Endothelial cell (in vitro differentiated cells): Measurements from ENCODE around the gene GIPC1. TPM values are rescaled to one million over a fixed set of nuclear protein-coding genes. Genes with fewer than 3 reads are reported as not detected.
A peak's percentile ranks its signal among the peaks of the same experiment; 100 is the strongest.

Experiments
- DNase-seq: peaks from one replicate; pipeline ENCODE4 v3.0.0; 2021; ENCODE audit warnings: low spot score
- H3K27ac Mint-ChIP-seq: one replicate; pipeline ENCODE4 v1.8.0; 2021; ENCODE audit warnings: mixed read lengths, inconsistent platforms; ENCODE audit not compliant: unreplicated experiment
- H3K27me3 Mint-ChIP-seq: one replicate; pipeline ENCODE4 v1.8.0; 2021; ENCODE audit warnings: mild to moderate bottlenecking, moderate library complexity, mixed read lengths, inconsistent platforms; ENCODE audit not compliant: unreplicated experiment
- H3K36me3 Mint-ChIP-seq: one replicate; pipeline ENCODE4 v1.8.0; 2021; ENCODE audit warnings: mild to moderate bottlenecking, low read depth, mixed read lengths, inconsistent platforms; ENCODE audit not compliant: unreplicated experiment
- H3K4me1 Mint-ChIP-seq: one replicate; pipeline ENCODE4 v1.8.0; 2021; ENCODE audit warnings: mild to moderate bottlenecking, mixed read lengths, inconsistent platforms; ENCODE audit not compliant: unreplicated experiment
- H3K4me3 Mint-ChIP-seq: one replicate; pipeline ENCODE4 v1.8.0; 2021; ENCODE audit warnings: mild to moderate bottlenecking, mixed read lengths, inconsistent platforms; ENCODE audit not compliant: unreplicated experiment
- H3K9me3 Mint-ChIP-seq: one replicate; pipeline ENCODE4 v1.8.0; 2021; ENCODE audit warnings: mixed read lengths, inconsistent platforms; ENCODE audit not compliant: unreplicated experiment
- total RNA-seq: library from RNA; stranded (reverse); fragmentation: NEBNext Ultra II Directional; extraction: Animal tissue kit (Norgen Biotek cat#: 25700); gene quantifications from one replicate; pipeline ENCODE4 v1.2.1, GENCODE V29; 2021; ENCODE audit not compliant: unreplicated experiment
- TF ChIP-seq, protein P1 (sequence below): fragments of 200-600 bp; sonication (generic); IDR thresholded peaks from one replicate; pipeline ENCODE4 v1.5.0; 2021; ENCODE audit warnings: antibody characterized with exemption; ENCODE audit not compliant: unreplicated experiment

GIPC1 gene
- total RNA-seq, 1 donor from 2014 or later = 106 TPM

GRCh38 chr19:14475251-14476073 lies 20.5 kb downstream of the GIPC1 start, which contains the start of gene PTGER1:
Gene PTGER1 (minus strand): TSS chr19:14475354. CDS start chr19:14474320, 1,034 bp downstream.
- DNase-seq = peak; percentile 63
- H3K36me3 Mint-ChIP-seq = peaks cover 19% of the 10 kb centered on the region
- peaks cover 13% of the 10 kb centered on the region for H3K4me1 Mint-ChIP-seq
- peaks cover 36% of the 10 kb centered on the region for H3K27me3 Mint-ChIP-seq
- peak within 1 kb of the TSS; percentile 72 for H3K27ac Mint-ChIP-seq
- H3K9me3 Mint-ChIP-seq = no peaks in the 10 kb centered on the region
- H3K4me3 Mint-ChIP-seq = peak within 1 kb of the TSS; percentile 57
- TF ChIP-seq, protein P1, sequence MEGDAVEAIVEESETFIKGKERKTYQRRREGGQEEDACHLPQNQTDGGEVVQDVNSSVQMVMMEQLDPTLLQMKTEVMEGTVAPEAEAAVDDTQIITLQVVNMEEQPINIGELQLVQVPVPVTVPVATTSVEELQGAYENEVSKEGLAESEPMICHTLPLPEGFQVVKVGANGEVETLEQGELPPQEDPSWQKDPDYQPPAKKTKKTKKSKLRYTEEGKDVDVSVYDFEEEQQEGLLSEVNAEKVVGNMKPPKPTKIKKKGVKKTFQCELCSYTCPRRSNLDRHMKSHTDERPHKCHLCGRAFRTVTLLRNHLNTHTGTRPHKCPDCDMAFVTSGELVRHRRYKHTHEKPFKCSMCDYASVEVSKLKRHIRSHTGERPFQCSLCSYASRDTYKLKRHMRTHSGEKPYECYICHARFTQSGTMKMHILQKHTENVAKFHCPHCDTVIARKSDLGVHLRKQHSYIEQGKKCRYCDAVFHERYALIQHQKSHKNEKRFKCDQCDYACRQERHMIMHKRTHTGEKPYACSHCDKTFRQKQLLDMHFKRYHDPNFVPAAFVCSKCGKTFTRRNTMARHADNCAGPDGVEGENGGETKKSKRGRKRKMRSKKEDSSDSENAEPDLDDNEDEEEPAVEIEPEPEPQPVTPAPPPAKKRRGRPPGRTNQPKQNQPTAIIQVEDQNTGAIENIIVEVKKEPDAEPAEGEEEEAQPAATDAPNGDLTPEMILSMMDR = no peak

- no peaks in the 10 kb centered on the region for H3K9me3 Mint-ChIP-seq
- DNase-seq = no peak
- peak overlapping the region; percentile 66 for H3K27ac Mint-ChIP-seq
- TF ChIP-seq, protein P1 = no peak
- peaks cover 19% of the 10 kb centered on the region for H3K36me3 Mint-ChIP-seq
- H3K4me3 Mint-ChIP-seq = peak overlapping the region; percentile 57
- peaks cover 13% of the 10 kb centered on the region for H3K4me1 Mint-ChIP-seq
- peaks cover 36% of the 10 kb centered on the region for H3K27me3 Mint-ChIP-seq
Observed at GRCh38 chr19:14474827-14475226, 21.1 kb downstream of the GIPC1 start.

DNA sequence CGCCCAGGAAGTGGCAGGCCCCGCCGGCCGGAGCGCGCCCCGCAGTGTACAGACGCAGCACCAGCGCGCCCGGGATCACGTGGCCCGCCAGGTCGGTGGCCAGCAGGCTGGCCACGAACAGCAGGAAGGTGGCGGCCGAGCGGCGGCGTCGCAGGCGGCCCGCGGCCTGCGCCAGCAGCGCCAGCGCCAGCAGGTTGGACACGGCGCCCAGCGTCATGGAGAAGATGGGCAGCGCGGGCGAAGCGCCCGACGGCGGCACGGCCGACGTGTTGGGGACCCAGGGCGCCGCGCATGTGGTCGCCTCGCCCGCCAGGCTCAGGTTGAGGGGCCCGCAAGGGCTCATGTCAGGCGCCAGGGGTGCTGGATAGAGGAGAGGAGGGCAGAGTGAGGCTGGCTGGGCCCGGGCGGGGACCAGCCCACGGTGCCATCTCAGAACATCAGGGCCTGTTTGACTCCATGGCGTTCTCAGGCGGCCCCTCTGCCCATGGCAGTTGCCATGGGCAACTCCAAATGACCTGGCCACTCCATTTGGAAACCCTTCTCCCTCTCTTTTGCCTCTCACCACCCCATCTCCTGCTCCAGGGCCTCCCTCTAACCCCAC lies 21.8 kb downstream of the GIPC1 start:
- TF ChIP-seq, protein P1 = no peak
- Mint-ChIP-seq H3K27me3 (peaks cover 36% of the 10 kb centered on the region), H3K27ac (no peak overlapping the region), H3K9me3 (no peaks in the 10 kb centered on the region), H3K36me3 (peaks cover 18% of the 10 kb centered on the region), H3K4me3 (peak overlapping the region; percentile 57), H3K4me1 (peaks cover 13% of the 10 kb centered on the region)
- no peak for DNase-seq

DNA sequence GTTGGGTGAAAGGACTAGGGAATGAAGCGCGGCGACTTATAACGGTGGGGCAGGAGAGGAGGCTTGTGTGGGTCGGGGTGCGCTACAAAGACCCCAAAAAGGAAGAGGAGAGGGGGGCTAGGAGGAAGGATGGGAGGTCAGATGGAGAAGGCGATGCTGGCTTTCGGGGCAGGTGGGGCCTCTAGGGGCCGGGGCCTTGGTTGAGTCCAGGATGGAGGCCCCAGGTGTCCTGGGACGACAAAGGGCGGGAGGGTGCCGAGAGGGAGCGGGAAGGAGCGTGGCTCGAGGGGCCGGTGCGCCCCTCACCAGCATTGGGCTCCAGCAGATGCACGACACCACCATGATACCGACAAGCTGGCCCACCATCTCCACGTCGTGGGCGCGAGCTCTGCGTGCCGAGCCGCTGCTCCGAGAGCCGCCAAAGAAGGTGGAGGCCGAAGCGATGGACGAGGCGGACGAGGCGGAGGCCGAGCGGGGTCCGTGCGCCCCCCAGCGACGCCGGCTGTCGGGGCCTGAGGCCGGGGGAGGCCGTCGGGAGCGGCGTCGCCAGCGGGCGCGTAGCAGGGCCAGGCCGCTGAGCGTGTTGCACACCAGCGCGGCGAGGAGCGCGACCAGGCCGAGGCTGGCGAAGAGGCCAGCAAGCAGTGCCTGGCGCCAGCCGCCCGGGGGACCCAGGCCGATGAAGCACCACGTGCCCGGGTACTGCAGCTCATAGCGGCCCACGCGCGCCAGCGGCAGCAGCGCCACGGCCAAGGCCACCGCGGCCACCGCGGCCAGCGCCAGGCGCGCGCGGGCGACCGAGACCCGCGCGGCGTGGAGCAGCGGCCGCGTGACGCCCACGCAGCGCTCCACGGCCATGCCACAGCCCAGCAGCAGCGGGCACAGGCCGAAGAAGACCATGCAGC lies 22.6 kb downstream of the GIPC1 start:
- Mint-ChIP-seq H3K36me3 (peaks cover 17% of the 10 kb centered on the region), H3K27ac (no peak overlapping the region), H3K4me3 (no peak overlapping the region), H3K27me3 (peaks cover 33% of the 10 kb centered on the region), H3K9me3 (no peaks in the 10 kb centered on the region), H3K4me1 (peaks cover 13% of the 10 kb centered on the region)
- TF ChIP-seq, protein P1 = no peak
- no peak for DNase-seq
